ENCODE results near the gene TXNDC2. TPM values are rescaled to one million over a fixed set of nuclear protein-coding genes. Genes with fewer than 3 reads are reported as not detected.
"Not testable (repeated sequence)": the region's sequence is repeated elsewhere in the genome, so short reads cannot be mapped to it uniquely, and the experiment has no call there.

Gene TXNDC2
- total and polyA plus RNA-seq, 4 donors: 0.17 to 0.35 (median 0.27) TPM; not detected in 1

- DNase-seq (ENCODE audit: low read depth in 4 of 6, low spot score in 6 of 6): no peak
- WGBS (ENCODE audit: insufficient coverage): 70% methylated on average over 15 of the region's 18 CpGs
- no peak overlapping the region for H3K27ac ChIP-seq (ENCODE audit: low read depth, low read length)
- no peak overlapping the region for H3K4me3 ChIP-seq (ENCODE audit: low read depth, low read length)
- no peaks in the 10 kb centered on the region for H3K9me3 ChIP-seq (ENCODE audit: control insufficient read depth, insufficient read depth, low read length)
- H3K36me3 ChIP-seq (ENCODE audit: control insufficient read depth, insufficient read depth, low read length): no peaks in the 10 kb centered on the region
- H3K27me3 ChIP-seq (ENCODE audit: control insufficient read depth, insufficient read depth, low read length): no peaks in the 10 kb centered on the region
- H3K4me1 ChIP-seq (ENCODE audit: control insufficient read depth, insufficient read depth, low read length): peaks cover 3% of the 10 kb centered on the region
Observed at GRCh38 chr18:9849407-9850283, 36.1 kb upstream of the TXNDC2 start.

DNA sequence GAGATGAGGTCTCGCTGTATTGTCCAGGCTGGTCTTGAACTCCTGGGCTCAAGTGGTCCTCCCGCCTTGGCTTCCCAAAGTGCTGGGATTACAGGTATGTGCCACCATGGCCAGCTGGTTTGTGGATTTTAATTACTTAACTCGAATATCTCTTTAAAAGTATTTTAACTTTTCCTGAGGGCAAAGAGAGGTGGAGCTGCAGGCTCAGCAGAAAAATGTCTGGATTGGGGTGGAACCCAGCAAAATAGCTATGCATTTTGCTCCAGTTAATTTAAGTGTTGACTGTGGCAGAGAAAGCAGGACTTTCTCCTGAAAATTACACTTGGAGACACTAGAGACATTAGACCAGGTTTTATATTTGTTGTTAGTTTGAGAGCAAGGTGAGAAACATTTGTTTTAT is 35.5 kb upstream of the TXNDC2 start:
- no peaks in the 10 kb centered on the region for H3K9me3 ChIP-seq (ENCODE audit: control insufficient read depth, insufficient read depth, low read length)
- no peaks in the 10 kb centered on the region for H3K27me3 ChIP-seq (ENCODE audit: control insufficient read depth, insufficient read depth, low read length)
- peaks cover 3% of the 10 kb centered on the region for H3K4me1 ChIP-seq (ENCODE audit: control insufficient read depth, insufficient read depth, low read length)
- H3K27ac ChIP-seq (ENCODE audit: low read depth, low read length): no peak overlapping the region
- no peak overlapping the region for H3K4me3 ChIP-seq (ENCODE audit: low read depth, low read length)
- H3K36me3 ChIP-seq (ENCODE audit: control insufficient read depth, insufficient read depth, low read length): no peaks in the 10 kb centered on the region
- DNase-seq (ENCODE audit: low read depth in 4 of 6, low spot score in 6 of 6): no peak
- WGBS (ENCODE audit: insufficient coverage): no CpG with 5 or more reads among the region's 3 CpGs

- no CpG with 5 or more reads among the region's 2 CpGs for WGBS (ENCODE audit: insufficient coverage)
- H3K36me3 ChIP-seq (ENCODE audit: control insufficient read depth, insufficient read depth, low read length): no peaks in the 10 kb centered on the region
- no peaks in the 10 kb centered on the region for H3K27me3 ChIP-seq (ENCODE audit: control insufficient read depth, insufficient read depth, low read length)
- H3K4me1 ChIP-seq (ENCODE audit: control insufficient read depth, insufficient read depth, low read length): peaks cover 8% of the 10 kb centered on the region
- H3K4me3 ChIP-seq (ENCODE audit: low read depth, low read length): no peak overlapping the region
- no peak overlapping the region for H3K27ac ChIP-seq (ENCODE audit: low read depth, low read length)
- no peak for DNase-seq (ENCODE audit: low read depth in 4 of 6, low spot score in 6 of 6)
- no peaks in the 10 kb centered on the region for H3K9me3 ChIP-seq (ENCODE audit: control insufficient read depth, insufficient read depth, low read length)
Observed at GRCh38 chr18:9851511-9851910, 34.3 kb upstream of the TXNDC2 start.

- Histone ChIP-seq H3K4me1 (ENCODE audit: control insufficient read depth, insufficient read depth, low read length) (peaks cover 8% of the 10 kb centered on the region), H3K4me3 (ENCODE audit: low read depth, low read length) (no peak overlapping the region), H3K9me3 (ENCODE audit: control insufficient read depth, insufficient read depth, low read length) (no peaks in the 10 kb centered on the region), H3K36me3 (ENCODE audit: control insufficient read depth, insufficient read depth, low read length) (no peaks in the 10 kb centered on the region), H3K27ac (ENCODE audit: low read depth, low read length) (no peak overlapping the region), H3K27me3 (ENCODE audit: control insufficient read depth, insufficient read depth, low read length) (no peaks in the 10 kb centered on the region)
- WGBS (ENCODE audit: insufficient coverage): no CpG with 5 or more reads among the region's 5 CpGs
- no peak for DNase-seq (ENCODE audit: low read depth in 4 of 6, low spot score in 6 of 6)
Observed at GRCh38 chr18:9852266-9853081, 33.3 kb upstream of the TXNDC2 start.

- Histone ChIP-seq H3K27me3 (ENCODE audit: control insufficient read depth, insufficient read depth, low read length) (no peaks in the 10 kb centered on the region), H3K9me3 (ENCODE audit: control insufficient read depth, insufficient read depth, low read length) (no peaks in the 10 kb centered on the region), H3K4me1 (ENCODE audit: control insufficient read depth, insufficient read depth, low read length) (peaks cover 4% of the 10 kb centered on the region), H3K4me3 (ENCODE audit: low read depth, low read length) (no peak overlapping the region), H3K36me3 (ENCODE audit: control insufficient read depth, insufficient read depth, low read length) (peaks cover 3% of the 10 kb centered on the region), H3K27ac (ENCODE audit: low read depth, low read length) (no peak overlapping the region)
- 65% methylated on average over 7 of the region's 12 CpGs for WGBS (ENCODE audit: insufficient coverage)
- DNase-seq (ENCODE audit: low read depth in 4 of 6, low spot score in 6 of 6): no peak
Observed at GRCh38 chr18:9854801-9855676, 30.7 kb upstream of the TXNDC2 start.

DNA sequence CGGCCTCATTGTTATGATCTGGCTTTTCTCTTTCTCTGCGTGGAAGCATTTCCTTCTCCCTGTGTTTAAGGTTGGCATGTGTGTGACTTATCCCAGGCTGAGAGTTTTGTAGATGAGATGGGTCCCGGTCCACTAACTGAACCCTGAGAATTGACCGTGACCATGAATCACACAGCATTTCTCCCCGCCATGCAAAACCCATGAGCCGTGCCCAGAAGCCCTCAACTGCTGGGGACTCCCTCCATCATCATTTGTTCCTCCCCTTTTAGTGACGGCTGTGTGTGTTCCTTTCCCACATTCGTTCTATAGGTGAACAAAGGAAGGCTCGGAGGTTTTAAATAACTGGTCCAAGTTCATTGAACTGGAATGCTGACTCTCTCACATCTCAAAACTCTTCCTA is 30.1 kb upstream of the TXNDC2 start:
- H3K27ac ChIP-seq (ENCODE audit: low read depth, low read length): no peak overlapping the region
- no peaks in the 10 kb centered on the region for H3K27me3 ChIP-seq (ENCODE audit: control insufficient read depth, insufficient read depth, low read length)
- 24% methylated on average over 4 of the region's 9 CpGs for WGBS (ENCODE audit: insufficient coverage)
- H3K36me3 ChIP-seq (ENCODE audit: control insufficient read depth, insufficient read depth, low read length): peaks cover 3% of the 10 kb centered on the region
- no peak overlapping the region for H3K4me3 ChIP-seq (ENCODE audit: low read depth, low read length)
- peaks cover 4% of the 10 kb centered on the region for H3K4me1 ChIP-seq (ENCODE audit: control insufficient read depth, insufficient read depth, low read length)
- H3K9me3 ChIP-seq (ENCODE audit: control insufficient read depth, insufficient read depth, low read length): no peaks in the 10 kb centered on the region
- DNase-seq (ENCODE audit: low read depth in 4 of 6, low spot score in 6 of 6): peak in 1 of 6 donors; percentile 51

GRCh38 chr18:9856092-9856491 is 29.7 kb upstream of the TXNDC2 start:
- DNase-seq (ENCODE audit: low read depth in 4 of 6, low spot score in 6 of 6): no peak

GRCh38 chr18:9857479-9857998 is 28.2 kb upstream of the TXNDC2 start:
- not testable (repeated sequence) for H3K4me3 ChIP-seq (ENCODE audit: low read depth, low read length); H3K27ac ChIP-seq (ENCODE audit: low read depth, low read length); H3K27me3 ChIP-seq (ENCODE audit: control insufficient read depth, insufficient read depth, low read length); H3K36me3 ChIP-seq (ENCODE audit: control insufficient read depth, insufficient read depth, low read length); H3K9me3 ChIP-seq (ENCODE audit: control insufficient read depth, insufficient read depth, low read length); H3K4me1 ChIP-seq (ENCODE audit: control insufficient read depth, insufficient read depth, low read length); DNase-seq (ENCODE audit: low read depth in 4 of 6, low spot score in 6 of 6)
- no CpG with 5 or more reads among the region's 4 CpGs for WGBS (ENCODE audit: insufficient coverage)

More at GRCh38 chr18:9856092-9856491, 29.7 kb upstream of the TXNDC2 start:
- Histone ChIP-seq H3K27me3 (ENCODE audit: control insufficient read depth, insufficient read depth, low read length) (no peaks in the 10 kb centered on the region), H3K4me1 (ENCODE audit: control insufficient read depth, insufficient read depth, low read length) (peaks cover 4% of the 10 kb centered on the region), H3K36me3 (ENCODE audit: control insufficient read depth, insufficient read depth, low read length) (peaks cover 3% of the 10 kb centered on the region), H3K27ac (ENCODE audit: low read depth, low read length) (no peak overlapping the region), H3K9me3 (ENCODE audit: control insufficient read depth, insufficient read depth, low read length) (no peaks in the 10 kb centered on the region), H3K4me3 (ENCODE audit: low read depth, low read length) (no peak overlapping the region)
- no CpG with 5 or more reads among the region's 3 CpGs for WGBS (ENCODE audit: insufficient coverage)

DNA sequence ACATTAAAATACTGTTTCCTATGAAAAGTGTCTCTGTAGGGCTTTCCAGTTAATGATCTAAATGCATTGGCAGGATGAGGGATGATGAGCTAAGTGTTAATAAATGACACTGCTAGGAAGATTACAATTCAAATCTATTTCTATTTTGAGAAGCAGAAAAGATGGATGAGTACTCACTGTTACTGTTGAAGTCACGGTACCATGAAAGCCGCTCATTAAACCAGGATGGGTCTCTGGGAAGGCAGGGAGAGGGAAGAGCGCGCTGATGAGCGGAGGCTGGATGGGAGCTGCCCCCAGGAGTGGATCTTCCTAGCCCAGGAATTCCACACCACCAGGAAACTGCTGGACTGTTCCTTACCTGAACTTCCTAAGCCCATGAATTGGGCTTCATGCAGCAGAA is 27.1 kb upstream of the TXNDC2 start:
- peak in 1 of 6 donors; percentile 57 for DNase-seq (ENCODE audit: low read depth in 4 of 6, low spot score in 6 of 6)
- H3K4me1 ChIP-seq (ENCODE audit: control insufficient read depth, insufficient read depth, low read length): peaks cover 8% of the 10 kb centered on the region
- no peak overlapping the region for H3K27ac ChIP-seq (ENCODE audit: low read depth, low read length)
- WGBS (ENCODE audit: insufficient coverage): no CpG with 5 or more reads among the region's 5 CpGs
- no peaks in the 10 kb centered on the region for H3K9me3 ChIP-seq (ENCODE audit: control insufficient read depth, insufficient read depth, low read length)
- H3K4me3 ChIP-seq (ENCODE audit: low read depth, low read length): no peak overlapping the region
- peaks cover 3% of the 10 kb centered on the region for H3K36me3 ChIP-seq (ENCODE audit: control insufficient read depth, insufficient read depth, low read length)
- no peaks in the 10 kb centered on the region for H3K27me3 ChIP-seq (ENCODE audit: control insufficient read depth, insufficient read depth, low read length)

All from spinal cord (tissue), 10 donors.